HCT116 (cell line): ENCODE results near the gene ITFG1. TPM values are rescaled to one million over a fixed set of nuclear protein-coding genes. Genes with fewer than 3 reads are reported as not detected.

Experiments
- ATAC-seq: fragments of 200-7000 bp; cut with Tn5 transposase; 2 replicates; pipeline ENCODE4 v1.9.1; 2020; ENCODE audit warnings: mild to moderate bottlenecking, moderate library complexity
- BruUV-seq: library from RNA; stranded (reverse); fragments of 400-500 nt; replicated peaks from 2 replicates; lab custom pipeline; 2021; lab: Mats Ljungman, UMichigan
- CTCF ChIA-PET: fragments of 300-600 bp; sonication (Branson Sonifier 250); formaldehyde crosslinking; loops from one replicate; lab custom pipeline; 2021; ENCODE audit warnings: antibody characterized with exemption; lab: Charles Lee
- POLR2A ChIA-PET: fragments of 300-600, 350-600 bp; sonication (Branson Sonifier 250); formaldehyde crosslinking; loops from one replicate; lab custom pipeline; 2021; ENCODE audit warnings: antibody characterized with exemption; lab: Charles Lee
- RAD21 ChIA-PET, 2 experiments: fragments of 300-600 bp; sonication (Branson Sonifier 250); formaldehyde crosslinking; loops; one replicate each; lab custom pipeline; 2023; ENCODE audit warnings: low total read pairs in 2 of 2; ENCODE audit not compliant: uncharacterized antibody in 2 of 2, unreplicated experiment in 2 of 2, low non-redundant PET in 1 of 2; lab: Charles Lee
- DNase-seq: peaks from one replicate; pipeline ENCODE4 v3.0.0-alpha.2; 2010; ENCODE audit warnings: low read depth, low spot score
- H2AFZ ChIP-seq: fragments of 200-600 bp; shearing (Covaris generic), sonication (generic); 2 replicates; pipeline ENCODE4 v1.6.1; 2017; ENCODE audit warnings: low read depth, mixed run types, mixed read lengths, antibody characterized with exemption, low read length; ENCODE audit not compliant: poor library complexity, severe bottlenecking
- H3K27ac ChIP-seq: 2 replicates; pipeline ENCODE4 v1.5.1; 2012; ENCODE audit warnings: low read depth, low read length
- H3K27me3 ChIP-seq: fragments of 200-600 bp; sonication (generic); 2 replicates; pipeline ENCODE4 v1.6.1; 2016; ENCODE audit warnings: mixed run types, low read length, mixed read lengths; ENCODE audit not compliant: insufficient read depth
- H3K36me3 ChIP-seq, 2 experiments: fragments of 200-500 bp in 1 of 2; fragments of 200-600 bp in 1 of 2; sonication (Bioruptor generic) in 1 of 2; sonication (generic) in 1 of 2; 2 replicates each; pipeline versions ENCODE4 v1.5.1 to v1.6.1; 2014 to 2016; ENCODE audit warnings: low read length in 2 of 2, inconsistent platforms in 1 of 2, mixed read lengths in 1 of 2, mixed run types in 1 of 2; ENCODE audit not compliant: insufficient read depth in 2 of 2, control insufficient read depth in 1 of 2
- H3K4me1 ChIP-seq, 2 experiments: fragments of 200-600 bp in 1 of 2; sonication (generic) in 1 of 2; 2 replicates each; pipeline versions ENCODE4 v1.5.1 to v1.6.1; 2012 to 2017; ENCODE audit warnings: low read length in 2 of 2, inconsistent platforms in 1 of 2, mild to moderate bottlenecking in 1 of 2, mixed read lengths in 1 of 2, mixed run types in 1 of 2, moderate library complexity in 1 of 2; ENCODE audit not compliant: insufficient read depth in 2 of 2, control insufficient read depth in 1 of 2
- H3K4me2 ChIP-seq: fragments of 200-600 bp; sonication (generic); 2 replicates; pipeline ENCODE4 v1.6.1; 2017; ENCODE audit warnings: mixed run types, low read length, mixed read lengths
- H3K4me3 ChIP-seq, 2 experiments: fragments of 200-600 bp in 1 of 2; sonication (generic) in 1 of 2; replicated peaks in 1 of 2; 2 replicates each; pipeline ENCODE4 v1.5.1; 2011 to 2016; ENCODE audit warnings: low read length in 2 of 2, control low read depth in 1 of 2, low read depth in 1 of 2, mild to moderate bottlenecking in 1 of 2, mixed read lengths in 1 of 2, mixed run types in 1 of 2
- H3K79me2 ChIP-seq: fragments of 200-600 bp; sonication (generic); 2 replicates; pipeline ENCODE4 v1.6.1; 2017; ENCODE audit warnings: mild to moderate bottlenecking, mixed run types, low read length, moderate library complexity, mixed read lengths; ENCODE audit not compliant: insufficient read depth
- H3K9ac ChIP-seq: fragments of 200-600 bp; sonication (generic); 2 replicates; pipeline ENCODE4 v1.6.1; 2016; ENCODE audit warnings: low read length, mixed read lengths
- H3K9me2 ChIP-seq: fragments of 200-600 bp; sonication (generic), shearing (Covaris generic); 2 replicates; pipeline ENCODE4 v1.6.1; 2017; ENCODE audit warnings: mixed run types, mild to moderate bottlenecking, moderate library complexity; ENCODE audit not compliant: insufficient read depth
- H3K9me3 ChIP-seq, 2 experiments: fragments of 200-500 bp in 1 of 2; fragments of 200-600 bp in 1 of 2; sonication (Bioruptor generic) in 1 of 2; sonication (generic) in 1 of 2; 2 replicates each; pipeline ENCODE4 v1.6.1; 2014 to 2017; ENCODE audit warnings: low read length in 2 of 2, mixed read lengths in 2 of 2, inconsistent platforms in 1 of 2, low read depth in 1 of 2, mild to moderate bottlenecking in 1 of 2, mixed run types in 1 of 2, moderate library complexity in 1 of 2; ENCODE audit not compliant: control insufficient read depth in 1 of 2, insufficient read depth in 1 of 2
- H4K20me1 ChIP-seq: fragments of 200-600 bp; sonication (generic), shearing (Covaris generic); 2 replicates; pipeline ENCODE4 v1.6.1; 2017; ENCODE audit warnings: mixed run types, mild to moderate bottlenecking, moderate library complexity; ENCODE audit not compliant: insufficient read depth
- CBX3 ChIP-seq: IDR thresholded peaks from 2 replicates; pipeline ENCODE4 v1.6.1; 2012; ENCODE audit warnings: low read depth
- CEBPB ChIP-seq: IDR thresholded peaks from 2 replicates; pipeline ENCODE4 v1.6.1; 2012; ENCODE audit warnings: low read depth
- EGR1 ChIP-seq: IDR thresholded peaks from 2 replicates; pipeline ENCODE4 v1.6.1; 2012; ENCODE audit warnings: low read depth
- JUND ChIP-seq: IDR thresholded peaks from 2 replicates; pipeline ENCODE4 v1.6.1; 2012
- RAD21 ChIP-seq: IDR thresholded peaks from 2 replicates; pipeline ENCODE4 v1.6.1; 2012; ENCODE audit warnings: low read depth, mild to moderate bottlenecking
- ZFX ChIP-seq: fragments of 450-650 bp; IDR thresholded peaks from 2 replicates; pipeline ENCODE4 v1.6.1; 2017
- intact Hi-C: fragments of 100-400 bp; cut with micrococcal nuclease; formaldehyde crosslinking; loops from 2 replicates; pipeline ENCODE4 v1.10.0; 2022
- total RNA-seq: library from RNA; stranded (reverse); gene quantifications from one replicate; pipeline ENCODE4 v1.2.1, GENCODE V29; 2021; ENCODE audit not compliant: unreplicated experiment
- TF ChIP-seq, protein P1 (sequence below): IDR thresholded peaks from 2 replicates; pipeline ENCODE4 v1.6.1; 2012
- TF ChIP-seq, protein P2 (sequence below), 3 experiments: fragments of 200-600 bp in 1 of 3; sonication (generic) in 1 of 3; IDR thresholded peaks in 2 of 3; conservative IDR thresholded peaks in 1 of 3; 2 replicates each; pipeline ENCODE4 v1.5.1; 2012 to 2017; ENCODE audit warnings: low read depth in 2 of 3, low read length in 2 of 3, antibody characterized with exemption in 1 of 3, borderline replicate concordance in 1 of 3, control low read depth in 1 of 3, mild to moderate bottlenecking in 1 of 3, mixed read lengths in 1 of 3, mixed run types in 1 of 3, moderate library complexity in 1 of 3; ENCODE audit not compliant: insufficient read depth in 1 of 3
- TF ChIP-seq, protein P3 (sequence below): IDR thresholded peaks from 2 replicates; pipeline ENCODE4 v1.6.1; 2012

Gene ITFG1
- total RNA-seq, 1 experiment from 2014 or later: 24.9 TPM

DNA sequence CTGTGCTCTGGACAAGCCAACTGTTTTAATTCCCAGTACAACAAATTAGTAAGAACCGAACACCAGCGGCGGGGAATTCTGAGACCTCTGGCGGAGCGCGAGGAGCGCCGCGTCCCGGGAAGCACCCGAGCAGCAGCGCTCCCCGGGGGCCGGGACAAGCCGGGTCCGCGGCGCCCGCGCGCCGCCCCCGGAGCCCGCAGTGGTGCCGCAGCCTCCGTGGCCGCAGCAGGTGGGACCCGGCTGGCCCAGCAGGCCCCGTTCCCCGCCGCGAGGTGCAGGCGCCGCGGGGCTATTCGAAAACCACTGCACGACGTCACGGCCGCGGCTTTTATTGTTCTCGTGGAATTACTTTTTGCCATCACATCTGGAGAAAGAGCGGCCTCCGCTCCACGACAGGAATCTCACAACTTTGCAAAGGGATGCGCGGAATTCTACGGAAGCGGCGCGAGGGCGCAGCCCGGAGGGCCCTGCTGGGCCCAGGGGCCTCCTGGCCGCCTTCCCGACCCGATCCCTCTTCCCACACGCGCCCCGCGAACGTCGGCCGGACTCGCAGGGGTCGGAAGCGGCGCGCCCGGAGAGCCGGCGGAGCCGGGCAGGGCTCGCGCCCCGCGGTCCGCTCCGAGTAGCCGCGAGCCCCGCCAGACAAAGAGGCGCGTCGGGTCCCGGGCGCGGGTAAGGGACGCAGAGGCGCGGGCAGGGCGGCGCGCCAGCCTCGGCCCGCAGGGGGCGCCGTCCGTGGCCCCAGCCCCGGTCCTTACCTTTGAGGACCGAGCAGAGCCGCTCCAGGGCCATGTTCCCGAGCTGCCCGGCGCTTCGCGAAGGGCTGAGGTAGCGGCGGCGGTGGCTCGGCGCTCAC lies 317.8 kb downstream of the ITFG1 start:
- TF ChIP-seq, protein P1, sequence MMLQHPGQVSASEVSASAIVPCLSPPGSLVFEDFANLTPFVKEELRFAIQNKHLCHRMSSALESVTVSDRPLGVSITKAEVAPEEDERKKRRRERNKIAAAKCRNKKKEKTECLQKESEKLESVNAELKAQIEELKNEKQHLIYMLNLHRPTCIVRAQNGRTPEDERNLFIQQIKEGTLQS: no peak
- no peak for TF ChIP-seq CEBPB
- peak; percentile 27; the same call in 1 of the 2 replicates for TF ChIP-seq RAD21
- TF ChIP-seq, protein P2, sequence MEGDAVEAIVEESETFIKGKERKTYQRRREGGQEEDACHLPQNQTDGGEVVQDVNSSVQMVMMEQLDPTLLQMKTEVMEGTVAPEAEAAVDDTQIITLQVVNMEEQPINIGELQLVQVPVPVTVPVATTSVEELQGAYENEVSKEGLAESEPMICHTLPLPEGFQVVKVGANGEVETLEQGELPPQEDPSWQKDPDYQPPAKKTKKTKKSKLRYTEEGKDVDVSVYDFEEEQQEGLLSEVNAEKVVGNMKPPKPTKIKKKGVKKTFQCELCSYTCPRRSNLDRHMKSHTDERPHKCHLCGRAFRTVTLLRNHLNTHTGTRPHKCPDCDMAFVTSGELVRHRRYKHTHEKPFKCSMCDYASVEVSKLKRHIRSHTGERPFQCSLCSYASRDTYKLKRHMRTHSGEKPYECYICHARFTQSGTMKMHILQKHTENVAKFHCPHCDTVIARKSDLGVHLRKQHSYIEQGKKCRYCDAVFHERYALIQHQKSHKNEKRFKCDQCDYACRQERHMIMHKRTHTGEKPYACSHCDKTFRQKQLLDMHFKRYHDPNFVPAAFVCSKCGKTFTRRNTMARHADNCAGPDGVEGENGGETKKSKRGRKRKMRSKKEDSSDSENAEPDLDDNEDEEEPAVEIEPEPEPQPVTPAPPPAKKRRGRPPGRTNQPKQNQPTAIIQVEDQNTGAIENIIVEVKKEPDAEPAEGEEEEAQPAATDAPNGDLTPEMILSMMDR (IDR thresholded peaks at IDR 0.05 in 2 of 3, conservative IDR thresholded peaks at IDR 0.05 in 1 of 3; ENCODE audit: borderline replicate concordance in 1 of 3, insufficient read depth in 1 of 3, low read depth in 2 of 3, low read length in 2 of 3): peak; percentile 28 to 56 (median 29); a peak in 3 of 6 replicates
- no peak for TF ChIP-seq JUND
- no peak for TF ChIP-seq CBX3
- TF ChIP-seq EGR1: no peak
- TF ChIP-seq ZFX: peak; percentile 63
- TF ChIP-seq, protein P3, sequence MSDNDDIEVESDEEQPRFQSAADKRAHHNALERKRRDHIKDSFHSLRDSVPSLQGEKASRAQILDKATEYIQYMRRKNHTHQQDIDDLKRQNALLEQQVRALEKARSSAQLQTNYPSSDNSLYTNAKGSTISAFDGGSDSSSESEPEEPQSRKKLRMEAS: peak; percentile 51; the same call in 1 of the 2 replicates
- Histone ChIP-seq H3K79me2 (no peaks in the 10 kb centered on the region), H3K9me2 (no peaks in the 10 kb centered on the region), H3K36me3 (no peaks in the 10 kb centered on the region), H3K27me3 (no peaks in the 10 kb centered on the region), H3K4me3 (peak overlapping the region; percentile 43 to 52), H3K4me2 (peak overlapping the region; percentile 69), H3K9ac (peak overlapping the region; percentile 27; the same call in 1 of the 2 replicates), H2AFZ (no peak overlapping the region), H4K20me1 (no peaks in the 10 kb centered on the region), H3K27ac (peak overlapping the region; percentile 68), H3K9me3 (no peaks in the 10 kb centered on the region), H3K4me1 (peaks cover 2 to 33% of the 10 kb centered on the region in 2 experiments; a peak in 3 of 4 replicates)
- BruUV-seq: no TSS peak
- CTCF ChIA-PET: interaction anchor here (1.2 to 2.0 kb wide), 5 partner anchors 7 to 1022 kb away, joined by 3 to 23 read pairs (median 5); no protein-coding TSS in a partner anchor
- ATAC-seq (peak; percentile 78), DNase-seq (peak; percentile 15)
- POLR2A ChIA-PET: interaction anchor here (1.6 kb wide), 1 partner anchor 105 kb away, joined by 4 read pairs; no protein-coding TSS in a partner anchor
- RAD21 ChIA-PET: interaction anchor here in 1 of 2 experiments (1.2 kb wide), 1 partner anchor 1022 kb away, joined by 3 read pairs; no protein-coding TSS in a partner anchor
- intact Hi-C loops: loop anchor here (2.0 to 10.0 kb wide), 4 partner anchors 198 to 1014 kb away; no protein-coding TSS in a partner anchor
